Progenitor cell of endocrine pancreas (in vitro differentiated cells): Measurements from ENCODE around the gene ADGRV1. TPM values are rescaled to one million over a fixed set of nuclear protein-coding genes. Genes with fewer than 3 reads are reported as not detected.
A peak's percentile ranks its signal among the peaks of the same experiment; 100 is the strongest.

Experiments used
- DNase-seq: peaks from one replicate; pipeline ENCODE4 v3.0.0; 2021; ENCODE audit warnings: low spot score; ENCODE audit not compliant: unreplicated experiment
- H3K27ac Mint-ChIP-seq: 2 replicates; pipeline ENCODE4 v1.8.0; 2021; ENCODE audit warnings: mild to moderate bottlenecking, moderate library complexity, mixed read lengths
- H3K27me3 Mint-ChIP-seq: 2 replicates; pipeline ENCODE4 v1.8.0; 2021; ENCODE audit warnings: mixed read lengths
- H3K36me3 Mint-ChIP-seq: 2 replicates; pipeline ENCODE4 v1.8.0; 2022; ENCODE audit warnings: mixed read lengths; ENCODE audit not compliant: insufficient read depth
- H3K4me1 Mint-ChIP-seq: 2 replicates; pipeline ENCODE4 v1.8.0; 2021; ENCODE audit warnings: low read depth, mixed read lengths
- H3K4me3 Mint-ChIP-seq: 2 replicates; pipeline ENCODE4 v1.8.0; 2021; ENCODE audit warnings: low read depth, mild to moderate bottlenecking, moderate library complexity, mixed read lengths
- H3K9me3 Mint-ChIP-seq: 2 replicates; pipeline ENCODE4 v1.8.0; 2021; ENCODE audit warnings: low read depth, mixed read lengths
- total RNA-seq: library from RNA; stranded (reverse); gene quantifications from 2 replicates; pipeline ENCODE4 v1.2.1, GENCODE V29; 2021
- TF ChIP-seq, protein P1 (sequence below): fragments of 200-600 bp; sonication (generic); IDR thresholded peaks from one replicate; pipeline ENCODE4 v1.5.0; 2021; ENCODE audit warnings: antibody characterized with exemption, mild to moderate bottlenecking; ENCODE audit not compliant: unreplicated experiment

ADGRV1 gene
- total RNA-seq, 1 donor from 2014 or later = 82.3 TPM

- Mint-ChIP-seq H3K36me3 (peaks cover 17% of the 10 kb centered on the region), H3K9me3 (peaks cover 23% of the 10 kb centered on the region), H3K27me3 (no peaks in the 10 kb centered on the region), H3K4me3 (no peak overlapping the region), H3K4me1 (peaks cover 20% of the 10 kb centered on the region), H3K27ac (no peak overlapping the region)
- DNase-seq = no peak
- TF ChIP-seq, protein P1, sequence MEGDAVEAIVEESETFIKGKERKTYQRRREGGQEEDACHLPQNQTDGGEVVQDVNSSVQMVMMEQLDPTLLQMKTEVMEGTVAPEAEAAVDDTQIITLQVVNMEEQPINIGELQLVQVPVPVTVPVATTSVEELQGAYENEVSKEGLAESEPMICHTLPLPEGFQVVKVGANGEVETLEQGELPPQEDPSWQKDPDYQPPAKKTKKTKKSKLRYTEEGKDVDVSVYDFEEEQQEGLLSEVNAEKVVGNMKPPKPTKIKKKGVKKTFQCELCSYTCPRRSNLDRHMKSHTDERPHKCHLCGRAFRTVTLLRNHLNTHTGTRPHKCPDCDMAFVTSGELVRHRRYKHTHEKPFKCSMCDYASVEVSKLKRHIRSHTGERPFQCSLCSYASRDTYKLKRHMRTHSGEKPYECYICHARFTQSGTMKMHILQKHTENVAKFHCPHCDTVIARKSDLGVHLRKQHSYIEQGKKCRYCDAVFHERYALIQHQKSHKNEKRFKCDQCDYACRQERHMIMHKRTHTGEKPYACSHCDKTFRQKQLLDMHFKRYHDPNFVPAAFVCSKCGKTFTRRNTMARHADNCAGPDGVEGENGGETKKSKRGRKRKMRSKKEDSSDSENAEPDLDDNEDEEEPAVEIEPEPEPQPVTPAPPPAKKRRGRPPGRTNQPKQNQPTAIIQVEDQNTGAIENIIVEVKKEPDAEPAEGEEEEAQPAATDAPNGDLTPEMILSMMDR = no peak
Observed at GRCh38 chr5:91016954-91017700, 458.5 kb downstream of the ADGRV1 start.

DNA sequence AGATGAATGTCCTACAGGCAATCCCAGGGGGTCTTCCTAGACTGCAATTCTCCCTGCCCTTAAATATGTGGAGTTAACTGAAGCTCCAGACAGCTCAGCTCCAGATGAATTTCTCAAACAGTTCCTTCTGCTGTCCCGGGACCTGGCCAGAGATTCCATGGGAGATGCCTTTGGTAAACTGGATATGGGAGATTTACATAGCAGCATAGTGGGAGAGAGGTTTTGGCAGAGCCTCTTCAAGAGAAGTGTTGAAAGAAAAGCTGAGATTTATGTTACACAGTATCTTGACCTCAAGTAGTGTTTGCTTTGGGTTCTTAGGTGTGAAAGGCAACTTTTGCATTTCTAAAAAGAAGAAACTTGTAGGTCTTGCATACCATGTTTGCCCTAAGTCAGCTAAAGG, 459.6 kb downstream of the ADGRV1 start:
- Mint-ChIP-seq H3K36me3 (peaks cover 16% of the 10 kb centered on the region), H3K27ac (no peak overlapping the region), H3K9me3 (peaks cover 19% of the 10 kb centered on the region), H3K27me3 (no peaks in the 10 kb centered on the region), H3K4me1 (peaks cover 30% of the 10 kb centered on the region), H3K4me3 (no peak overlapping the region)
- TF ChIP-seq, protein P1 = no peak
- no peak for DNase-seq

DNA sequence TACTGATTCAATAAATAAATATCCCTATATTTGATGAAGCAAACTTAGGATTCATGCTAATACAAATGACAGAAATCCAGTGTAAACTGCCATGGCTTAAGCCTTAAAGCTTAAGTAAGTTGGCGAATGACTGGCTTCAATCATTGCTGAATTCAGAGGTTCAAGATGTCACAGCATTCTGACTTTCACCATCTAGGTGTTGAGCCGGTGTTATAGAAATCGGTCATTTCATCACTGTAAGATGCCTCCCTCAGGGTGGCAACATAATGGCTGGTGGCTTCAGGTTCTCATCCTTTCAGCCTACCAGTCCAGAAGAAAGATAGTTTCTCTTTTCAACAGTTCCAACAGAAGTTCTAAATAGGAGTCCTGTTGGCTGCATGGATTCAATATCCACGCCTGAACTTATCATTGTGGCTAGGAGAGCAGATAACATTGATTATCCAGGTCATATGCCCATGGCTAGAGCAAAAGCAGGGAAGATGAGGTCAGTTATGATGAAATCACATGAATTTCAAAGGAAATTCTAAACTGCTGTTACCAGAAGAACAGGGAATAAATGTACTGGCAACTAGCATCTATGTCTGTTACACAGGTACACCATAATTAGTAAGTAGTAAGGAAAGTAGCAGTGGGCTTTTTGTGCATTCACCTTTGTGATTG, 460.2 kb downstream of the ADGRV1 start:
- no peak overlapping the region for H3K27ac Mint-ChIP-seq
- no peak for DNase-seq
- TF ChIP-seq, protein P1 = no peak

GRCh38 chr5:91020065-91020800, 461.6 kb downstream of the ADGRV1 start:
- DNase-seq = no peak
- H3K9me3 Mint-ChIP-seq = peaks cover 3% of the 10 kb centered on the region

More for the DNA sequence above, 460.2 kb downstream of the ADGRV1 start:
- Mint-ChIP-seq H3K36me3 (peaks cover 11% of the 10 kb centered on the region), H3K9me3 (peaks cover 15% of the 10 kb centered on the region), H3K4me1 (peaks cover 34% of the 10 kb centered on the region), H3K4me3 (no peak overlapping the region), H3K27me3 (no peaks in the 10 kb centered on the region)

DNA sequence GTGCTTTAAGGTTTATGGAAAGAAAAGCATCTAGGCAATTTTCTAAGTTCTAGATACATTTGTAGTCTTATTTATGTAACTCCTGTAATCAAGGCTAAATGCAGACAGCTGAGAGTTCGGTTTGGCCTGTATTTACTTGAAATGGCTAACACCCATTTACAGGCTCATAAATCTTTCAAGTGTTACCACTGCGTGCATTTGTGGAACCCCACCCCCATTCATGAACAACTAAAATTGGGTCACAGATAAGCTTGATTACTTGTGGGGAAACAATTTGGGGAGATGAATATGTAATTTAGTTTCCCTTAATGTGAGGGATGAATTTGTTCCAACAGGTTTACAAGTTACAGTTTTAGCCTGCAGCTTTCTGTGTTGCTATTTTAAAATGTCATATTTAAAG, 463.9 kb downstream of the ADGRV1 start:
- Mint-ChIP-seq H3K9me3 (no peaks in the 10 kb centered on the region), H3K27me3 (no peaks in the 10 kb centered on the region), H3K27ac (peak overlapping the region; percentile 10), H3K4me3 (no peak overlapping the region), H3K4me1 (peaks cover 50% of the 10 kb centered on the region), H3K36me3 (no peaks in the 10 kb centered on the region)
- DNase-seq = no peak
- TF ChIP-seq, protein P1 = no peak

More at GRCh38 chr5:91020065-91020800, 461.6 kb downstream of the ADGRV1 start:
- TF ChIP-seq, protein P1 = no peak
- Mint-ChIP-seq H3K4me3 (no peak overlapping the region), H3K27me3 (no peaks in the 10 kb centered on the region), H3K4me1 (peaks cover 41% of the 10 kb centered on the region), H3K27ac (no peak overlapping the region), H3K36me3 (peaks cover under 1% of the 10 kb centered on the region)
